Measurements from ENCODE around the gene GSS.

GRCh38 chr20:34976286-34976685 is 20.7 kb upstream of the GSS start:
- TF ChIP-seq CTCF (conservative IDR thresholded peaks at IDR 0.05 in 1 of 2, IDR thresholded peaks at IDR 0.05 in 1 of 2; ENCODE audit: low read depth in 1 of 2, low read length in 2 of 2) (no peak), EZH2 (IDR thresholded peaks at IDR 0.05; ENCODE audit: low read length, missing control alignments) (no peak)
